GM12891 (cell line): ENCODE measurements around the gene TAGAP.

Experiments
- PAX5 ChIP-seq: IDR thresholded peaks from 2 replicates; pipeline ENCODE4 v1.6.1; 2011; ENCODE audit warnings: low read length, moderate library complexity, mild to moderate bottlenecking; ENCODE audit not compliant: insufficient read depth, severe bottlenecking
- POLR2A ChIP-seq: IDR thresholded peaks from 2 replicates; pipeline ENCODE4 v1.6.1; 2011; ENCODE audit warnings: low read depth, low read length, control low read depth
- POLR2AphosphoS5 ChIP-seq: IDR thresholded peaks from 2 replicates; pipeline ENCODE4 v1.6.1; 2011; ENCODE audit warnings: low read depth, low read length, control low read depth
- POU2F2 ChIP-seq: IDR thresholded peaks from 2 replicates; pipeline ENCODE4 v1.6.1; 2011; ENCODE audit warnings: low read depth, mild to moderate bottlenecking, control low read depth, low read length, moderate library complexity
- TAF1 ChIP-seq: IDR thresholded peaks from 2 replicates; pipeline ENCODE4 v1.6.1; 2011; ENCODE audit warnings: low read depth, low read length, control low read depth

GRCh38 chr6:159014406-159014805, 30.4 kb downstream of the TAGAP start:
- TF ChIP-seq POLR2A (no peak), POLR2AphosphoS5 (no peak), POU2F2 (no peak), TAF1 (no peak), PAX5 (no peak)
